NB4 (cell line): Measurements from ENCODE around the gene CXorf49B.
"Not testable (repeated sequence)": the region's sequence is repeated elsewhere in the genome, so short reads cannot be mapped to it uniquely, and the experiment has no call there.

Source experiments
- MYC ChIP-seq: IDR thresholded peaks from 2 replicates; pipeline ENCODE4 v1.6.1; 2011; ENCODE audit warnings: low read depth, low read length
- POLR2A ChIP-seq: IDR thresholded peaks from 2 replicates; pipeline ENCODE4 v1.6.1; 2011; ENCODE audit warnings: mild to moderate bottlenecking; ENCODE audit not compliant: insufficient read length; ENCODE audit errors: extremely low read depth
- TF ChIP-seq, protein P1 (sequence below): IDR thresholded peaks from one replicate; pipeline ENCODE4 v1.5.1; 2012; ENCODE audit warnings: low read depth, low read length

DNA sequence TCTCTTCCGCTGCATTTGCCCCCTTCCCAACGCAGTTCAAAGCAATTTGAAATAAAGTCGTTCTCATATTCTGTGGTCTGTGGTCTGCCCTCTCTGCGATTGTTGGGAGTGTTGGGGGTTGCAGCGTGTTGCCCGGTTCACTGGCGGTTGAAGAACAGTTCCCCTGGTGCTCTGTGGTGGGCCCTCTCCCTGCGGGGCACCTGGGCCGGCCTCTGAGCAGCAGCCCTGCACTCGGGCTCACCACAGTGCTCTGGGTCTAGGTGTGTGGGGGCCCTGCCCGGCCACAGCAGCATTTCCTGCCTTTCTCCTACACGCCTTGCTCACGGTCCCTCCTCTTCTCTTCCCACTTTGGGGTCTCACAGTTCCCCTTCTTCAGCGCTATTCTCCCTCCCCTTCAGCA, 4.0 kb downstream of the CXorf49B start:
- TF ChIP-seq, protein P1, sequence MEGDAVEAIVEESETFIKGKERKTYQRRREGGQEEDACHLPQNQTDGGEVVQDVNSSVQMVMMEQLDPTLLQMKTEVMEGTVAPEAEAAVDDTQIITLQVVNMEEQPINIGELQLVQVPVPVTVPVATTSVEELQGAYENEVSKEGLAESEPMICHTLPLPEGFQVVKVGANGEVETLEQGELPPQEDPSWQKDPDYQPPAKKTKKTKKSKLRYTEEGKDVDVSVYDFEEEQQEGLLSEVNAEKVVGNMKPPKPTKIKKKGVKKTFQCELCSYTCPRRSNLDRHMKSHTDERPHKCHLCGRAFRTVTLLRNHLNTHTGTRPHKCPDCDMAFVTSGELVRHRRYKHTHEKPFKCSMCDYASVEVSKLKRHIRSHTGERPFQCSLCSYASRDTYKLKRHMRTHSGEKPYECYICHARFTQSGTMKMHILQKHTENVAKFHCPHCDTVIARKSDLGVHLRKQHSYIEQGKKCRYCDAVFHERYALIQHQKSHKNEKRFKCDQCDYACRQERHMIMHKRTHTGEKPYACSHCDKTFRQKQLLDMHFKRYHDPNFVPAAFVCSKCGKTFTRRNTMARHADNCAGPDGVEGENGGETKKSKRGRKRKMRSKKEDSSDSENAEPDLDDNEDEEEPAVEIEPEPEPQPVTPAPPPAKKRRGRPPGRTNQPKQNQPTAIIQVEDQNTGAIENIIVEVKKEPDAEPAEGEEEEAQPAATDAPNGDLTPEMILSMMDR: not testable (repeated sequence)
- not testable (repeated sequence) for TF ChIP-seq POLR2A, MYC
